NCI-H2171 (cell line): ENCODE measurements around the gene ZACN.
"Not testable (repeated sequence)": the region's sequence is repeated elsewhere in the genome, so short reads cannot be mapped to it uniquely, and the experiment has no call there.

Source experiments
- DNase-seq: peaks from one replicate; lab custom pipeline; 2025; lab: John Stamatoyannopoulos, UW

Gene ZACN

GRCh38 chr17:76053246-76054111 is 25.5 kb upstream of the ZACN start:
- no peak for DNase-seq

- no peak for DNase-seq
Measured at GRCh38 chr17:76054112-76054476, 24.9 kb upstream of the ZACN start.

- no peak for DNase-seq
Measured at GRCh38 chr17:76056882-76057281, 22.1 kb upstream of the ZACN start.

- DNase-seq: not testable (repeated sequence)
Measured at GRCh38 chr17:76058264-76058663, 20.7 kb upstream of the ZACN start.

- DNase-seq: no peak
Measured at GRCh38 chr17:76063875-76064546, 15.0 kb upstream of the ZACN start.

- DNase-seq: no peak
Measured at GRCh38 chr17:76065775-76066174, 13.2 kb upstream of the ZACN start.

- no peak for DNase-seq
Measured at GRCh38 chr17:76071531-76072147, 7.3 kb upstream of the ZACN start.

GRCh38 chr17:76072148-76072858 is 6.7 kb upstream of the ZACN start, which contains the start of gene SRP68:
TSS of gene SRP68 (minus strand) at chr17:76072517. CDS start at chr17:76072491, 26 bp downstream.
- peak; percentile 82 for DNase-seq

GRCh38 chr17:76074390-76075363 is 4.3 kb upstream of the ZACN start, which contains the start of gene GALR2:
TSS of gene GALR2 (plus strand) at chr17:76074781. CDS start at chr17:76074884, 103 bp downstream.
- DNase-seq: no peak

GRCh38 chr17:76075364-76076145 is 3.4 kb upstream of the ZACN start:
- no peak for DNase-seq

GRCh38 chr17:76076146-76076764 is 2.7 kb upstream of the ZACN start:
- DNase-seq: no peak

GRCh38 chr17:76076765-76077583 is 2.0 kb upstream of the ZACN start:
- no peak for DNase-seq

- DNase-seq: no peak
Measured at GRCh38 chr17:76077584-76078110, 1.3 kb upstream of the ZACN start.

GRCh38 chr17:76078370-76078769 is 612 bp upstream of the ZACN start:
- not testable (repeated sequence) for DNase-seq

GRCh38 chr17:76079535-76079955 is 563 bp downstream of the ZACN start:
- DNase-seq: no peak

- no peak for DNase-seq
Measured at GRCh38 chr17:76079956-76080767, 1.2 kb downstream of the ZACN start.

- DNase-seq: no peak
Measured at GRCh38 chr17:76080768-76081287, 1.8 kb downstream of the ZACN start.
